Lung (tissue), 12 donors: ENCODE results near the gene SRPK2. TPM values are rescaled to one million over a fixed set of nuclear protein-coding genes. Genes with fewer than 3 reads are reported as not detected.

Experiments
- ATAC-seq: fragments of 200-7000 bp; cut with Tn5 transposase; one replicate; pipeline ENCODE4 v1.9.1; 2020; ENCODE audit warnings: moderate number of reproducible peaks; ENCODE audit not compliant: insufficient read depth, low FRiP score
- DNase-seq, 3 donors: peaks; one replicate each; pipeline ENCODE4 v3.0.0-alpha.2; 2013 to 2017
- H3K27ac ChIP-seq, 2 donors: one replicate each; pipeline ENCODE4 v1.5.1; 2013; ENCODE audit warnings: mild to moderate bottlenecking in 2 of 2, moderate library complexity in 2 of 2, control low read depth in 1 of 2, inconsistent platforms in 1 of 2, low read depth in 1 of 2, low read length in 1 of 2
- H3K27me3 ChIP-seq, 3 donors: one replicate each; pipeline ENCODE4 v1.5.1; 2013; ENCODE audit warnings: low read length in 2 of 3; ENCODE audit not compliant: control insufficient read depth in 3 of 3, insufficient read depth in 3 of 3
- H3K36me3 ChIP-seq, 4 donors: one replicate each; pipeline ENCODE4 v1.5.1; 2013; ENCODE audit warnings: low read length in 4 of 4, mild to moderate bottlenecking in 1 of 4, moderate library complexity in 1 of 4; ENCODE audit not compliant: control insufficient read depth in 4 of 4, insufficient read depth in 4 of 4
- H3K4me1 ChIP-seq, 5 donors: one replicate each; pipeline ENCODE4 v1.5.1; 2013; ENCODE audit warnings: low read length in 5 of 5, mild to moderate bottlenecking in 2 of 5, moderate library complexity in 1 of 5; ENCODE audit not compliant: control insufficient read depth in 5 of 5, insufficient read depth in 5 of 5
- H3K4me3 ChIP-seq: one replicate; pipeline ENCODE4 v1.5.1; 2013; ENCODE audit warnings: mild to moderate bottlenecking, control low read depth, moderate library complexity
- H3K9ac ChIP-seq, 2 donors: one replicate each; pipeline ENCODE4 v1.5.1; 2013; ENCODE audit warnings: low read length in 2 of 2, control low read depth in 1 of 2; ENCODE audit not compliant: insufficient read depth in 1 of 2
- H3K9me3 ChIP-seq, 4 donors: one replicate each; pipeline ENCODE4 v1.5.1; 2013; ENCODE audit warnings: low read length in 3 of 4, mild to moderate bottlenecking in 1 of 4, moderate library complexity in 1 of 4; ENCODE audit not compliant: control insufficient read depth in 4 of 4, insufficient read depth in 3 of 4
- CTCF ChIP-seq: IDR thresholded peaks from 2 replicates; pipeline ENCODE4 v1.5.1; 2012; ENCODE audit warnings: mild to moderate bottlenecking; ENCODE audit errors: control extremely low read depth, extremely low read depth
- WGBS, 2 donors: extraction: QIAGEN DNeasy Blood & Tissue Kit; methylation state at CpG; one replicate each; pipeline ENCODE4 v1.1.7; 2013; 5-methylcytosine and 5-hydroxymethylcytosine counted together
- polyA plus RNA-seq, 2 donors: library from polyadenylated mRNA; stranded (reverse); fragments of 200-250 nt; gene quantifications; one replicate each; pipeline ENCODE4 v1.2.1, GENCODE V29; 2013
- total RNA-seq, 2 donors: library from RNA; depleted of rRNA in 1 of 2; stranded (reverse); fragments of >200 nt in 1 of 2; gene quantifications; one replicate each; pipeline ENCODE4 v1.2.1, GENCODE V29; 2014 to 2021
- donor health status: control.
- donor health status: control.
- donor health status: Bipolar disorder and iron deficiency.
- donor health status: healthy.
- donor health status: DM: yes; HTN: yes; CAD: no.

SRPK2 gene
- total and polyA plus RNA-seq, 4 donors: 10.8 to 71.2 (median 23.2) TPM

GRCh38 chr7:105346593-105347322, 42.0 kb downstream of the SRPK2 start:
- Histone ChIP-seq H3K36me3 (no peaks in the 10 kb centered on the region), H3K27me3 (no peaks in the 10 kb centered on the region), H3K9ac (no peak overlapping the region), H3K4me1 (peaks cover under 1 to 11% (median 5%) of the 10 kb centered on the region in 5 donors), H3K9me3 (no peaks in the 10 kb centered on the region), H3K4me3 (no peak overlapping the region), H3K27ac (no peak overlapping the region)
- ATAC-seq (peak; percentile 34), DNase-seq (no peak)
- 74 to 86% methylated on average over 10 of the region's 10 CpGs for WGBS, 2 donors
- no peak for TF ChIP-seq CTCF

GRCh38 chr7:105346138-105346537, 42.6 kb downstream of the SRPK2 start:
- ATAC-seq: no peak
- Histone ChIP-seq H3K27ac (no peak overlapping the region), H3K9ac (no peak overlapping the region), H3K36me3 (no peaks in the 10 kb centered on the region), H3K27me3 (no peaks in the 10 kb centered on the region), H3K9me3 (no peaks in the 10 kb centered on the region), H3K4me3 (no peak overlapping the region), H3K4me1 (peaks cover 0 to 8% (median 5%) of the 10 kb centered on the region in 5 donors)
- WGBS, 2 donors: 88 to 90% methylated on average over 2 of the region's 2 CpGs
- DNase-seq: no peak
- TF ChIP-seq CTCF: no peak

GRCh38 chr7:105345725-105346124, 43.0 kb downstream of the SRPK2 start:
- peak overlapping the region in 1 of 2 donors; percentile 15 for H3K27ac ChIP-seq
- DNase-seq (peak in 1 of 3 donors; percentile 25), ATAC-seq (no peak)
- H3K4me1 ChIP-seq: peaks cover 0 to 6% (median 5%) of the 10 kb centered on the region in 5 donors
- no peaks in the 10 kb centered on the region for H3K36me3 ChIP-seq
- no peak overlapping the region for H3K9ac ChIP-seq
- H3K4me3 ChIP-seq: no peak overlapping the region
- H3K9me3 ChIP-seq: no peaks in the 10 kb centered on the region
- WGBS, 2 donors: 19 to 32% methylated on average over 3 of the region's 3 CpGs
- no peaks in the 10 kb centered on the region for H3K27me3 ChIP-seq
- TF ChIP-seq CTCF: no peak
